NCI-H2171 treated with DMSO at 0.1 percent for 48 hours (cell line): ENCODE data around the gene SPRR1A.
"Not testable (repeated sequence)": the region's sequence is repeated elsewhere in the genome, so short reads cannot be mapped to it uniquely, and the experiment has no call there.

ENCODE experiments used
- DNase-seq: peaks from one replicate; lab custom pipeline; 2025; lab: John Stamatoyannopoulos, UW

Gene SPRR1A

GRCh38 chr1:152972196-152972886, 11.5 kb upstream of the SPRR1A start:
- DNase-seq = no peak

GRCh38 chr1:152976688-152977087, 7.2 kb upstream of the SPRR1A start:
- DNase-seq = no peak

- no peak for DNase-seq
Observed at GRCh38 chr1:152977614-152978013, 6.3 kb upstream of the SPRR1A start.

- DNase-seq = no peak
Observed at GRCh38 chr1:152980676-152981075, 3.2 kb upstream of the SPRR1A start.

GRCh38 chr1:152981146-152981871, 2.6 kb upstream of the SPRR1A start:
- no peak for DNase-seq

GRCh38 chr1:152982076-152982475, 1.8 kb upstream of the SPRR1A start:
- DNase-seq = no peak

- DNase-seq = no peak
Observed at GRCh38 chr1:152983234-152983633, 647 bp upstream of the SPRR1A start.

GRCh38 chr1:152986578-152986977, 2.7 kb downstream of the SPRR1A start:
- no peak for DNase-seq

GRCh38 chr1:152993186-152993585, 9.3 kb downstream of the SPRR1A start:
- no peak for DNase-seq

GRCh38 chr1:152995842-152996241, 12.0 kb downstream of the SPRR1A start:
- no peak for DNase-seq

GRCh38 chr1:152996633-152997400, 12.9 kb downstream of the SPRR1A start:
- peak; percentile 26 for DNase-seq

GRCh38 chr1:152997901-152998300, 14.0 kb downstream of the SPRR1A start:
- DNase-seq = peak; percentile 85

- DNase-seq = no peak
Observed at GRCh38 chr1:152998476-152998875, 14.6 kb downstream of the SPRR1A start.

GRCh38 chr1:152999818-153000217, 15.9 kb downstream of the SPRR1A start:
- DNase-seq = no peak

- DNase-seq = no peak
Observed at GRCh38 chr1:153000294-153000693, 16.4 kb downstream of the SPRR1A start.

- DNase-seq = no peak
Observed at GRCh38 chr1:153001382-153001781, 17.5 kb downstream of the SPRR1A start, which contains the start of gene SPRR3. Gene SPRR3, plus strand, starts transcription at chr1:153001749. Its CDS starts 1,272 bp downstream, at chr1:153003021.

- not testable (repeated sequence) for DNase-seq
Observed at GRCh38 chr1:153011235-153011758, 27.4 kb downstream of the SPRR1A start.

- DNase-seq = not testable (repeated sequence)
Observed at GRCh38 chr1:153021829-153022228, 37.9 kb downstream of the SPRR1A start.

- DNase-seq = not testable (repeated sequence)
Observed at GRCh38 chr1:153022340-153022739, 38.5 kb downstream of the SPRR1A start.

GRCh38 chr1:153023109-153023508, 39.2 kb downstream of the SPRR1A start:
- no peak for DNase-seq

GRCh38 chr1:153024413-153024812, 40.5 kb downstream of the SPRR1A start:
- DNase-seq = no peak

GRCh38 chr1:153025797-153026196, 41.9 kb downstream of the SPRR1A start:
- DNase-seq = no peak
